Epithelial cell of proximal tubule (primary cell): ENCODE data around the gene ARL14EP. TPM values are rescaled to one million over a fixed set of nuclear protein-coding genes. Genes with fewer than 3 reads are reported as not detected.

Experiments used
- DNase-seq: peaks from one replicate; pipeline ENCODE4 v3.0.0-alpha.2; 2011; ENCODE audit warnings: low read depth
- H3K4me3 ChIP-seq: 2 replicates; pipeline ENCODE4 v1.5.1; 2011; ENCODE audit warnings: low read depth, mild to moderate bottlenecking, low read length
- CTCF ChIP-seq: conservative IDR thresholded peaks from 2 replicates; pipeline ENCODE4 v1.5.1; 2012; ENCODE audit warnings: low read depth, mild to moderate bottlenecking, low read length
- total RNA-seq: library from RNA; depleted of rRNA; stranded (reverse); fragments of >200 nt; gene quantifications from 2 replicates; pipeline ENCODE4 v1.2.3, GENCODE V29; 2015

Gene ARL14EP
- total RNA-seq, 1 donor from 2014 or later = 13.7 TPM

- no peak for DNase-seq
- no peak for TF ChIP-seq CTCF
- no peak overlapping the region for H3K4me3 ChIP-seq
These were observed 37.3 kb upstream of the ARL14EP start for GRCh38 chr11:30285416-30286121.

GRCh38 chr11:30291331-30291730, 31.6 kb upstream of the ARL14EP start:
- no peak for DNase-seq
- no peak for TF ChIP-seq CTCF
- H3K4me3 ChIP-seq = no peak overlapping the region

GRCh38 chr11:30292545-30292944, 30.4 kb upstream of the ARL14EP start:
- DNase-seq = no peak
- no peak for TF ChIP-seq CTCF
- no peak overlapping the region for H3K4me3 ChIP-seq

GRCh38 chr11:30295178-30295885, 27.6 kb upstream of the ARL14EP start:
- no peak for DNase-seq
- no peak for TF ChIP-seq CTCF
- no peak overlapping the region for H3K4me3 ChIP-seq

- no peak for TF ChIP-seq CTCF
- DNase-seq = no peak
- no peak overlapping the region for H3K4me3 ChIP-seq
These were observed 18.3 kb upstream of the ARL14EP start for GRCh38 chr11:30304620-30305019.

GRCh38 chr11:30310623-30311022, 12.3 kb upstream of the ARL14EP start:
- H3K4me3 ChIP-seq = no peak overlapping the region
- TF ChIP-seq CTCF = no peak
- no peak for DNase-seq

GRCh38 chr11:30311189-30311588, 11.7 kb upstream of the ARL14EP start:
- no peak for DNase-seq
- no peak for TF ChIP-seq CTCF

More at GRCh38 chr11:30311189-30311588, 11.7 kb upstream of the ARL14EP start:
- H3K4me3 ChIP-seq = no peak overlapping the region
